ENCODE data around the gene FBXW4.
"Not testable (repeated sequence)": the region's sequence is repeated elsewhere in the genome, so short reads cannot be mapped to it uniquely, and the experiment has no call there.

Gene FBXW4

DNA sequence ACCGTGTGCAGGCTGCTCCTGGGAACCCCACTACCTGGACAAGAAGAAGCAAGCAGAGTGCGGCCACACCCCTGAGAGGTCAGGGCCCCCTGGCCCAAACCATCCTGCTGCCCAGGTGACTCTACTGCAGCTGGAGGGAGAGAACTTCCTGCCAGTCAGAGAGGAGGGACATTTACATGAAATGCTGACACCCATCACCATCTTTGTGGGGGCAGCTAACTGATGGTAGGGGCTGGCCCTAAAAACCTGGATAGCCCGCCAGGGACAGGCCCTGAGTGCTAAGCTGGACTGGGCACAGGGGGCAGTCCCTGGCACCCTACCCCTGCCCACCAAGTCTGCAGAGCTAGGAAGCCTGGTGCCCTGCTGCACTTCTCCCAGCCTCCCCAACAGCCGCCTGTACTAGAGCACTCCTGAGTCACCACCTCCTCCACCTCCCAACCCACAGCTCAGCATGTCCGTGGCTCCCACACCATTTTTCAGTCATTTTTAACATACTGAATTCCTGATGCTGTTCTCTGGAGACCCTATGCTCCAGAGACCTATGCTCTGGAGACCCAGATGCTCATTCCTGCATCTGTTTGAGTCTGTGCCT, 79.3 kb downstream of the FBXW4 start:
- DNase-seq = no peak

DNA sequence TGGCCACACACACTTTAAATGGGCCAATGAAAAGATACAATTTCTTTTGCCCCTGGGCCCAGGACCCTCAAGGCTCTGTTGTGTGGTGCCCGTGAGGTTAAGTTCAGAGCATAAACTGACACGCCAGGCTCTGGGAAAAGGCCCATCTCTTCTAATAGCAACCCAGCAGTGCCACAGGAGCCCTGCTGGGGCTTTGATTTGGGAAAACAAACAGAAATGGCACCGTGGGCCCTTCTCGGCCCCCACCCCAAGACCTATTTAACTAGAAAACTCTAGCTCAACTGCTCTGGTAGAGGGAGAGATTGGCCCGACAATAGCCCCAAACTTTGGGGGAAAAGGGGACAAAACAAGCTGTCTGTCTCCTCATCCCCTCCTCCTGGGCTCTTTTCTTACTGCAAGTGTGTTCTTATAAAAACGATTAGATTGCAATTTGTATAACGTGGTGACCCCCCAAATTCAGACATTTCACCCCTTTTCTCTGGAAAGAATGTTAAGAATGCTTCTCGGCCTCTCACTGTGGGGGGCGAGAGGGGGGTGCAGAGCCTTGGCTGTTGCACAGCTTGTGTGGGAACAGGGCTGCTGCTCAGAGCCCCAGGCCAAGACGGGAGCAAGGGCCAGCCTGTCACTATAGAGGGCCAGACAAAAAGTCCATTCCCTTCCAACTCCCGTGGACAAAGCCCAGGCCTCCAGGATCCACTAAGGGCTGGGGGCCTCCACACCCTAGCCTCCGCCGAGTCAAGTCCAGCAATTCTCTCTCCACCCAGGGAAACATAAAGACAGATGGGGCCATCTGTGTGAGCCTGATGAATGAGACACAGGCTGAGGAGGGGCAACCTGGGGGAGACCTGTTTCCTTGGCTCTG, 80.1 kb downstream of the FBXW4 start:
- DNase-seq = no peak

DNA sequence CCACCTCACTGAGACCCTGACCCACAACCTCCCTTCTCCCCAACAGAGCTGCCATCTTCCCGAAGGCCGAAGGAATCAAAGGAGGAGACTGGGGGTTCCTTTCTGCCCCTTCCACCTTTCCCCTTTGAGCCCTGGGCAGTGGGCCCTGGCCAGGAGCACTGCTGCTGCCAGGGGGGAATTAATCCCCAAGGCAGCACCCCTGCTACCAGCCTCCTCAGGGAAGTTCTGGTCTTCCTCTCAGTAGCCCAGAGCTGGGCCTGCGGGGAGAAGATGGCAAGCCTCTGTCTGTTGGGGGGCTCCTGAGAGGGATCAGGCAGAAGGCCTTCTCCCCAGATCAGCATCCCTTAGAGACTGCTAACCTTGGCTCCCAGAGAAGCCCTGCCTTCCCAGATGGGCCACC, 81.3 kb downstream of the FBXW4 start:
- DNase-seq = no peak

DNA sequence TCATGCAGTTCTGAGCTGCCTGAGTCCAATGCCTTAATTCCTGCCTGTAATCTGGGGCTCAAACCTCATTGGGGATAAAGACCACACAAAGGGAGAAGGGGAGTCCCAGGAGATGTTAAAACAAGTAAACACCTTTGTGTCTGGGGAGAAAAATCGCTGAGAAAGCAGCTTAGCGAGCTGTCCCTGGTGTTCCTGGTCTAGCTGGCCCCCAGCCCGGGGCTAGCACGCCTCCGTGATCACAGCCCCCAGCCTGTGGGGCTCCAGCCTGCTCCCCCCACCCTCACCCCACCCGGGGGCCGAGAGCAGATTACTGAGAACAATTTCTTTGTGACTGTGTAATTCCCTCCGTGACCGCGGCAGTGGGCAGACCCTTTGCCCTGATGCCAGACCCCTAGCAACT, 82.1 kb downstream of the FBXW4 start:
- no peak for DNase-seq

DNA sequence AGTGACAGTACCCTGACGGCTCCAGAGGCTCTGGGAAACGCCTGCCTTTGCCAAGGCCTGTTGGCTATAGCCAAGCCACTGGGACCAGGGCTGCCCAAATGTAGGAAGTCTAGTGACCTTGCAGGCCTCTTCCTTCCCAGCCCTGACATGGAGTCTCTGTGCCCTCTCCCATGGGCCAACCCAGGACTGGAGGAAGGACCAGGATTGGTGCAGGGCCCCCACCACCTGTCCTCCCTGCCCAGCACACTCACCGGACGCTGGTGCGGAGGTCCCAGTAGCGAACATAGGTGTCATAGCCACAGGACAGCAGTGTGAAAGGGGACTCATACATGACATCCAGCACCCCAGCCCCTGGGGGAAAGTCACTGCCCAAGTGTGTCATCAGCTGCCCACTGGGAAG, 82.9 kb downstream of the FBXW4 start:
- DNase-seq = no peak

DNA sequence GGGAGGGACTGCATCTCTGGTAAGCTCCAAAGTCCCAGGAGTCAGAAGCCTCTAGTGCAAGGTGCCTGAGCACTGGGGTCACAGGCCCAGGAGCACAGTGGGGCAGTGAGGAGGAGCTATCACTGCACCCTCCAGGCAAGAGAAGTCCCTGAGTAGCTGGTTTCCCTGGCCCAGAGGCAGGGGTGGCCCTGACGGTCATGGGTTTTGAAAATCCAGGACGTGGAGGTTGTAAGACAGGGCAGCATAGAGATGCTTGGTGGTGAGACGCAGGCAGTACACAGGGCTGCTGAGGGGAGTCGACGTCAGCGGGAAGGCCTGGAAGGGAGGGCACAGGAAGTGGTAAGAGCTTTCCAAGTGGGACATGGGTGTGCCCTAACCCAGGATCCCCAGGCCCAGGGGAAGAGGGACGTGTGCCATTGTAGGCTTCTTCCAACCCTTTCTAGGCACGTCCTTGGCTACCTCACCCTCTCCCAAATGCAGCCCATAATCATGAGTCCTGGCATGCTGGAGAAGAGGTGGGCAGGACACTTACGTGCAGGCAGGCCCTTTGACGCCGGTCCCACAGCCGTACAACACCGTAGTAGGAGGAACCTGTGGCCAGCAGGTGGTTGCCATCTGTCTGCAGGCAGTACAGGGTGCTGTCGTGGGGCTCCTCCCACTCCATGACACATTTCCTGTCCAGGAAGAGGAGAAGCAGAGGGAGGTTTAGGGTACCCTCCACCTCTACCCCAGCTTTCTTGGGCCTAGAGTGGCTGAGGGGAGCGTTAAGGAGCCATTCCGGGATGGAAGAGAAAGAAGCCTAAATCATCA, 83.7 kb downstream of the FBXW4 start:
- no peak for DNase-seq

DNA sequence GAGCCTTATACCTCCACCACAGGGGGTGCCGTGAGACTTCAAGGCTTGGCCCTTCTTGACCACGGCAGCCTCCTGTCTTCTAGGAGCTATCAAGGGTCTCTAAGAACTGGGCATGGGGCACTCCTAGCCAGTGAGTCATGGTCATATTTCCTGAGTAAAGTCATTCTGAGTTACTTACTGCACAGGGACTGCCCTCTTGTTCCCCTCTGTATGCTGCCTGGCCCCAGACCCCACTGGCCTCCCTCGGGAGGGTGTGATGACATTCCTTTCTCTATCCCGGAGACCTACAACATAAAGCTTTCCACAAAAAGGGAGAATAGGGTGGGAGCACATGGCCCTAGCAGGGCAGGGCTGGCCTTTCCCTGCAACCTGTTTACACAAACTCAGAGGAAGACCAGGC, 85.5 kb downstream of the FBXW4 start:
- no peak for DNase-seq

DNA sequence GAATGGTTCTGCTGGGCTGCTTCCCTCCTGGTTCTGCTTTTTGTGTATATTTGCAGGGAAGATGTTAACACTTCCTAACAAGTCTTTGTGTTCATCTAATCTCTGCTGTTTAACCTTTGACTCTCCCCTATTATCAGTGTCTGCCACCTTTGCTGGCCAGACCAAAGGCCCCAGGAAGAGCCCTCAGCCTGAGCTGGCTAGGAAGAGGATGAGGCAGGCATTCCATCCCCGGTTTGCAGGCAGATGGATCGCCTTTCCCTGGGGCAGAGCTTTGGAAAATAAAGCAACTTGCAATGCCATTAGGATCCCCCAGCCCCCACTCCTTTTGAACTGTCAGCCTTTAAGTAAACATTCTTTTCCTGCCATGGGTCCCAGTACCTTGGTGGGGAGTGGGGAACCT, 87.8 kb downstream of the FBXW4 start:
- no peak for DNase-seq

DNA sequence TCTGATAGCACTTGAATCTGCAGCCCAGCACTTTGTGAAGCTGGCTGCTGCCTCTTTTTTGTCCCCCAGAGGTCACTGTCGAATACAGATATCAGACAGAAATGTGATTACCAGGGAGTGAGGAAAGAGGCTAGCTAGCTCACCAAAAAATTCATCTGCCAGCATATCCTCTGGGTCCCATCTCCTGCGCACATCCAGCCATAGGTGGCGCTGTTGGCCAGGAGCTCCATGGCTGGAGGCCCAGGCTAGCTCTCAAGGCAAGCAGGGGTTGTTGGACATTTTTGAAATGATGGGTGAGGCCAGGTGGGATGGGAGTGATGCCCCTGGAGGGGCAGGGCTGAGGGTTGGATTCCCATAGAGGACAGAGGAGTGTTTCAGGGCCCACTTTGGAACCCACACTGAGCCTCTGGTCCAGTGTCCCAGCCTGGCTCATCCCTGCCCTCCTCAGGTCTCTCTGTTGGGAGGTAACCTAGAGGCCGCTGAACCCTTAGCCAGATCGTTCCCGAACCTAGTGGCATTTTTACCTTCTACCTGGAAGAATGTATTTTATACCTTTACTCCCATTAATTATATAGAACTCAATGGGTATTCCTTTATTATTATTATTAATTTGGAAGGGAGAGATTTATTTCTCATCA, 92.1 kb downstream of the FBXW4 start:
- DNase-seq = peak; percentile 33 to 68

DNA sequence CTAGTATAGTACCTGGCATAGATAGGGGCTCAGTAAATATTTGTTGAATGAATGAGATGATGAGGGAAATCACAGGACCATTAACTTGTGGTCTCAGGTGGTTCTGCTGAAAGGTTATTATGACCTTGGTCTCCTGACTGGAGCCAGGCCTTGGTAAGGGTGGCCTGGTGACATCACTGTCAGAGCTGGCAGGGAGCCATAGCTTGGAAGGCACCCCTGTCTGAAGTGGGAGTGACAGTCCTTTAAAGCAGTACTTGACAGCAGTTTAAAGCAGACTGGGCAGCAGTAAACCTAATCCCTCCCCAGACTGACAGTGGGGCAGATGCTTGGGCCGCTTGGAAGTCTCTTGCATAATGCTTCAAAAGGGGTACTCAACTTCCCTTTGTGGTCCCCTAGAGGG, 93.4 kb downstream of the FBXW4 start:
- DNase-seq = no peak

DNA sequence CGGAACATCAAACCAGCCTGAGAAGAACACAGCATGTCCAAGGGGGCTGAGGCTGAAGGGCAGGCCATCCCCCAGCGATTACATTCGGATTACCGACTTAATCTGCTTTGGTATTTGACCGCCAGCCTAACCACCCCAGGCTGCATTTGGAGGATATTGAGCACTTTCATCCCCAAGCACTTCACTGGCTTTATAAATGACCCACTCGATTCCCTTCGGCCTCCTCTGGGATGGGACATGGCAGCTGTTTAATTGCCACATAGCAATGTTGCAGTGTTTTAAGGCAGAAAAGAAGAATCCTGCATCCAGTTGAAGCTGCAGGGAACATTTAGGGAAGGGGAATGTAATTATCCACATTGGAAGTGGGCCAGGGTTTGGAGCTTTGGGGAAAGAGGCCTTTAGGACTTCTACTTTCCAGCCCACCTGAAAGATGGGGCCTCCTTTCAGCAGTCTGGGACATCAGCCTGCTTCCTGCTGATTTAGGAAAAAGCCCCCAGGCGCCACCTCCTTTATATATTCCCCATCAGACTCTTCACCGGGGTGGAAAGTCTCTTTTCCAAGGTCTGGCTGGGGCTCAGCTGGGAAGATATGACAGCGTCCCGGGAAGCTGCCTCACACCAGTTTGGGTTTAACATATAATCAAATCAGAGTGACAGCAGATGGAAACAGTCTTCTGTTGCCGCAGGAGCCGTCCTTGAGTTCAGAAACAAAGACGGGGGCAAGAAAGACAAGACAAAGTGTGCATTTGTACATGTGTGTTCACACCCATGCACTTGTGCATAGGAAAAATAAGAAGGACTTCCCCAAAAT, 97.7 kb downstream of the FBXW4 start:
- DNase-seq = no peak

DNA sequence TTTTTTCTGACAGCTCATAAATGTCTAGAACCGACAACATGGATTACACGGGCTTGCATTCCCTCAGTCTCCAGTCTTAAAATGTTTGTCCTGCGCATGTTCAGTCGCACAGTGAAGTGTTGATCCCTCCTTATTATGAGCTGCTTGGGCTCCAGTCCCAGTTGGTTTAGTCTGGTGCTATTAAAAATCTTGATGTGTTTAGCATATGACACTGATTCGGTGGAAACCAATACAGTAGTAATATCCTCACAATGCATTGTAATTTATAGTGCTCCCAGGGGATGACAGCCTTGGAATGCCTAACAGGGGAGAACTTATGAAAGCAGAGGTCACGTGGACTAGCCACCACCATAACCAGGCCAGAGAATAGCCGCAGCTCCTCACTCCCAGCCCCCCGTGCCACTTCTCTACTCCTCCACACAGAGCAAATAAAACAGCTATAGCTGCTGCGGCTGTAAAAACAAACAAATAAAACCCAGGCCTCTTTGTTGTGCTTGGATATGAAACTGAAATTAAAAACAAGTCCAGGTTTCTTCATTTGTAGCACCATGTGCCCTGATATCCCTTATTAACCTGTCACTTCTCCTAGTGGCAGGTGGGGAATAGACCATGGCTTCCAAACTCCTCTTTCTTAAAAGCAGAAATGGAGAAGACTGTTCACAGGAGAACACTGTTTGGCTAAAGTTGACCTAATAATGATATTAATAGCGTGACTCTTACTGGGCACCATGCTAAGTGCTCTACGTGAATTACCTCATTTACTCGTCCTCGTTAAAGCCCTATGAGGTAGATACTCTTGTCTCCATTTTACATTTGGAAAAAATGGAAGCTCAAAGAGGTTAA, 99.2 kb downstream of the FBXW4 start:
- DNase-seq = no peak

DNA sequence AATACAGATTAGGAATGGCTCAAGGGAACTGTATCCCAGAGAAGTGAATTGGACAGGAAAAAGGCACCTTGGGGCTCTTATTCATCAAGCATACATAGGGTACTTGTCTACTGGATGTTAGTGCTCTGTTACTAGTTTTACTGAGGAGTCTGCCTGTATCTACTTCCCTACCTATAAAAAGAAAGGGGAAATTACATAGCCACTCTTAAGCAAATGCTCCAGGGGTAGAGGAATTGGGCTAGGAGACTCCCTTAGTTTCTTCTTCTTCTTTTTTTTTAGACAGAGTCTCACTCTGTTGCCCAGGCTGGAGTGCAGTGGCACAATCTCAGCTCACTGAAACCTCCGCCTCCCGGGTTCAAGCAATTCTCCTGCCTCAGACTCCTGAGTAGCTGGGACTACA, 101.6 kb downstream of the FBXW4 start:
- DNase-seq = not testable (repeated sequence)

DNA sequence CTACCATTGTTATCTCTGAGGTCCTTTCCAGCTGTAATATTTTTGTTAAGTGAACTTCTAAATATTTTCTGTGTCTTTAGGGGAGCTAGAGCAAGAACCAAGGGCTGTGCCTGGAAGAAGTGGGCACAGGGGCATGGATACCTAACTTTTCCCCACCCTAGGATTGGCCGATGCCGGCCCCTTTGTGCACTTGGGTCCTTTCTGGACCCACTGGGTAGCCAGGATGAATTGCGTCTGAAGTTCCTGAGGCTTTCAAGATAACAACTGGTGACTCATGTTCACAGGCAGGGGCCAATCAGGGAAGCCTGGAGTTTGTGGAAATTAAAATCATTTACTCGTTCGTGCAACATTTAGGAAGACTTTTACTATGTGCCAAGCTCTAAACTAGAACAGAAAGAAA, 106.1 kb downstream of the FBXW4 start:
- DNase-seq = no peak

DNA sequence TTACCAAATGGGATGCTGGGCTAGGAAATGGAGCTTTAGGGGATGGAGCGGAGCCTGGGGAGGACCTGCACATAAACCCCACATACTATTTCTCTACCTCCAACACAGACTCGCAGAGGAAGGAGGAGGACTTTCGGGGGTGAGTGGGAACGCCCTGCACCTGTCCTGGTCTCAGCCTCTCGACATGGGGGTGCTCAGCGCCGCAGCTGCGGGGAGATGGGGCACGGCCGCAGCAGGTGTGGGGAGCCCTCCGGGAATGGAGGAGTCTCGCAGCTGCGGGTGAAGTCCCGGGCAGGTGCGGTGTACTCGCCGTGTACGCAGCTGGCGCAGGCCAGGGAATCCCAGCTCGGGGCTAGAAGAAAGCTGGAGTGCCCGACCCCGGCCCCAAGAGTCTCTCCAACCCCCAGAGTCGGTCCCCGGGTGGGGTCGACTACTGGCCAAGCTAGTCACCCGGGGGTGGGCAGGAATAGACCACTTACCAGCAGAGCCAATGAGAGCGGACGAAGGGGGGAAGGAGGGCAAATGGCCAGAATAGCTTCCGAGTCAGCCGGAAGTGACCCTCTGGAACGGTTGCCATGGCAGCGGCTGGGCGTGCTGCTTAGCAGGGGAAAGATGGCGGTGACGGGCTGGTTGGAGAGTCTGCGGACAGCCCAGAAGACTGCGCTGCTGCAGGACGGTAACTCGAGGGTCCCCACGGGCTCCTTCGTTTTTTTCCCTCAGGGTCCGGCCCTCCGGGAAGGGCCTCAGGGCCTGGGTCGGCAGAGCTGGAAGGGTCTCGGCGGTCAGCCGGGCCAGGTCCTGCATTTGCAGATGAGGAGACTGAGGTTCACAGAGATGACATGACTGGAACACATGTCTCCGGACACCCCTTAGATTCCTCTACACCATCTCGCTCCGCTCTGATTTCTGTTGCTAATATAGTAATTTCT, 107.0 kb downstream of the FBXW4 start, which contains the start of the genes DPCD and POLL:
TSS of gene DPCD (plus strand) at position 597 of the 929 bp plus-strand sequence. CDS start at position 613, 16 bp downstream.
TSS of gene POLL (minus strand) at position 533 of the 929 bp plus-strand sequence. CDS start 897 bp downstream, outside the sequence.
- DNase-seq = peak; percentile 80 to 92

DNA sequence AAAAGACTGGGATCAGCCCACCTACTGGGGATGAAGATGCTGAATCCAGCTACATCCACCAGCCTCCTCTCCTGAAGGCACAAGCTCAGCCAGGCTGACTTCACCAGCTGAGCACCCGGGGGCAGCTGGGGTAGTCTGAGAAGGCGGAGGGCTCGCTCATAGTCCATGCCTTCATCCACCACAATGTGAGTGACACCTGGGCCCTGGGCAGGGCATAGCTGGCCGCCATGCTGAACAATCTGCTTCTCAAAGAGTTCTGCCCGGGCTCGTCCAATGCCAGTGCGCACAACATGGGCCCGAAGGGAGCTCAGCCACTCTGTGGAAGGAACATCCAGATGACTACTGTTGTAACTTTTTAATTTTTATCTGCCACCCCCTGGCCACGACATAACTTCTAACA, 109.1 kb downstream of the FBXW4 start:
- no peak for DNase-seq

DNA sequence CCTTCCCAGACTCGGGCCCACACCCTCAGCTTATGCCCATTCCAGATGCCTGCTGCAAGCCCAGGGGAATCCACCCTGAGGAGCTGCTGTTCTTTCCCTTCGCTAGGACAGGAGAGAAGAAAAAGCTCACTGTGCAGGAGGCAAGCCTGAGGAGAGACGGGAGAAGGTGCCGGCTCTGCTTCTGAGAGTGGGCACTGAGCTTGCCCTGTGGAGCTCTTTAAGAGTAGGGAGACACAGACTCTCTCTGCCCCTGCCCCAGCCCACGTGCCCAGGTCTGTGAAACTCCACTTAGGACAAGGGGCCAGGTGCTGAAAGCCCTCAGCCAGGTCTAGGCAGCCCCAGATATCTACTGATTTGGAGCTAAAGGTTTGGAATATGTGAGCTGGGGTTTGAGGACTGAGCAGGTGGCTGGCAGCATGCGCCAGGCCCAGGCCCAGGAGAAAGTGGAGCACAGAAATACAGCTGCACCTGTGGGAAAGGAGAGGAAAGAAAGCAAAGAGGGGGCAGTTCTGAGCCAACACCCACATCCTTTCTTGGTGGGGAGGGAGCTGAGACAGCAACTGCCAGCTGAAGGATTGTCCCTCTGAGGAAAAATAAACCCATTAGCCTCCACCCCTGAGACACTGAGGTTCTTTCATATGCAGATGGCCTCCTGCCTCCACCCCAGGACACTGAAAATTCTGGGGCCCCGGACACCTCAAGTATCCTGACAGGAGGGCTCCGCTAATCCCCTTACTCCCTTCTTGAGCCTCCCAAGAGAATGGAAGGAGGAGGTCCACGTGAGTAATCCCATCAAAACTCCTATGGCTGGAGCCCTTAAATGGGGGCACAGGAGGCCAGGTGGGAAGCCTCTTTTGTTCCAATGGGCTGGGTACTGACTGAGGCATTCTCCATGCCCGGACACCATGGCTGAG, 114.2 kb downstream of the FBXW4 start:
- DNase-seq = no peak

DNA sequence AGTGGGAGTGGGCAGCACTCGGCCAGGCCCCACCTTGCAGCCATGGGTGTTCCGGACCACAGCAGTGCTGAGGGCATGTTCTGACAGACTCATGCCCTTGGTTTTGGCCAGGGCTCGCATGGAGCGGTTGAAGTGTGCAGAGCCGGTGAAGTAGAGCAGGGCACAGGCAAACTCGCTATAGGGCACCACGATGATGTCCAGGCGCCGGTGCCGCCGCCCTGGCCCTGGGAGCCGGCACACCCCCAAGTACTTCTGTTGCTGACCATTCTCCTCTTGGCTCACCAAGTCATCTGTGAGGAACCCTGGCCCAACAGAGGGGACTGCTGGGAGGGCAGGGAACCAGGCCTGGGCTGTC, 115.5 kb downstream of the FBXW4 start:
- DNase-seq = no peak
